HG03095 (cell line): ENCODE results near the gene UNC93B1.
"Not testable (repeated sequence)": the region's sequence is repeated elsewhere in the genome, so short reads cannot be mapped to it uniquely, and the experiment has no call there.

Source experiments
- ATAC-seq: cut with Tn5 transposase; IDR thresholded peaks from one replicate; pipeline ENCODE4 v1.9.1; 2021; ENCODE audit warnings: moderate library complexity; ENCODE audit not compliant: unreplicated experiment

The UNC93B1 gene

DNA sequence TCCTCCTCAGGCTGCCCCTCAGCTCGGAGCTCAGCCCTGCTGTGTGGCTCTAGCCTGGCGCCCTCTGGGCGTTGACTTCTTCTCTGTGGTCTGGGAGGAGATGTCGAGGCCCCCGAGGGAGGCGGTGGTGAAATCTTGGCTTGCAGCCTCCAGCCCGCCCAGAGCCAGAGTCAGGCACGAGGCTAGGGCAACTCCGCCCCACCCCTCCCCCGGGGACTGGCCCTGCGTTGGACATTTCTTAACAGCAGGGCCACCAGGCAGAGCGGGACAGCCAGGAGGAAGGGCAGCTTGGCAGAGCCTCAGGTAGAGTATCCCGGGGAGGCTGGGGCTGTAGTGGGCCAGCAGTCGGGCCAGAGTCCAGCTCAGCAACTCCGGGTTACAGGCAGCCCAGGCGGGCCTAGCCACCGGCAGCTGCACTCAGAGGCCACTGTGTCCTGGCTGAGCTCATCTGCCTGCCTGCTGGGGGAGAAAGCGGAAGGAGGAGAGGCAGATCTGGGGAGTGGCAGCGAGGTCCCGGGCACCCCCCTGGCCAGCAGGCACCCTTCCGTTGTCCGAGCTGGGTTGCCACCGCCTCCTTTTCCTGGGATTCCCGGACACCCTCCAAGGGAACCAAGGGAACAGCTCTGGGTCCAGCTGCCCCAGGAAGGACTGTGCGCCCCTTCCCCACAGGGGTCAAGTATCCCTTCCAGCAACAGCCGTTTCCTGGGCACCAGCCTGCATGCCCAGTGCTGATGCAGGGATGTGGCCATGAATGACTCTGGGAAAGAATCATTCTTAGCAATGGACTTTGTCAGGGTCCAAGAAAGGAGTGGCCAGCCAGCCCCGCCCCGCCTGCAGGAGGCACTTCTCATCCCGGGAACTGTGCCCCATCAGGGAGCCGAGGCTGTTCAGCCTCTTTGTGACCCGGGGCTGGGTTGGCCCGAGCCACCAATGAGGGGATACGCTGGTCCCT is 6.5 kb upstream of the UNC93B1 start, which contains the start of gene ALDH3B1:
ALDH3B1 (plus strand) TSS at position 238 of the 952 bp plus-strand sequence. CDS start 4,971 bp downstream, outside the sequence.
- ATAC-seq = no peak

DNA sequence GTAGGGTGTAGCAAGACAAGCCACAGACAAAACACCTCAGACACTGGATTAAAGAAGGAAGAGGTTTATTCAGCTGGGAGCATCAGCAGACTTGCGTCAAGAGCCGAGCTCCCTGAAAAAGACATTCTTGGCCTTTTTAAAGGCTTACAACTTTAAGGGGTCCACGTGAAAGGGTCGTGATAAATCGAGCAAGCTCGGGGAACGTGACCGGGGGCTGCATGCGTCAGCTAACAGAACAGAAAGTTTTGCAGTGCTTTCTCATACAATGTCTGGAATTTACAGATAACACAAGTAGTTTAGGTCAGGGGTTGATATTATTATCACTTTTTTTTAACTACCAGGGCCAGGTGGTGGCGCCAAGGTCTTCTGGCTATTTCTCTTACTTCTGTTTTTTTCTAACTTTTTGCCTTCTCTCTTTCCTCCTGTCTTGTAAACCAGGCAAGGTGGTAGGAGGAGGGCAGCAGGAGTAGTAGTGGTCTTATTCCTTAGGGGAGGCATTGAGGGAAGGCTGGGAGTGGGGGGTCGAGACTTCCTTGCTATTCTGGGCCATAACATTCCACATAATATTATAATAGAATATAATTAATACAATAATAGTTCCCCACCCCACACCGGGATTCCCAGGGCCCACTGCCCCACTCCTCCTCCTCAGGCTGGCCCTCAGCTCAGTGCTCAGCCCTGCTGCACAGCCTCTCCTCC is 5.6 kb upstream of the UNC93B1 start:
- no peak for ATAC-seq

GRCh38 chr11:68008381-68009337 is 4.8 kb upstream of the UNC93B1 start:
- no peak for ATAC-seq

DNA sequence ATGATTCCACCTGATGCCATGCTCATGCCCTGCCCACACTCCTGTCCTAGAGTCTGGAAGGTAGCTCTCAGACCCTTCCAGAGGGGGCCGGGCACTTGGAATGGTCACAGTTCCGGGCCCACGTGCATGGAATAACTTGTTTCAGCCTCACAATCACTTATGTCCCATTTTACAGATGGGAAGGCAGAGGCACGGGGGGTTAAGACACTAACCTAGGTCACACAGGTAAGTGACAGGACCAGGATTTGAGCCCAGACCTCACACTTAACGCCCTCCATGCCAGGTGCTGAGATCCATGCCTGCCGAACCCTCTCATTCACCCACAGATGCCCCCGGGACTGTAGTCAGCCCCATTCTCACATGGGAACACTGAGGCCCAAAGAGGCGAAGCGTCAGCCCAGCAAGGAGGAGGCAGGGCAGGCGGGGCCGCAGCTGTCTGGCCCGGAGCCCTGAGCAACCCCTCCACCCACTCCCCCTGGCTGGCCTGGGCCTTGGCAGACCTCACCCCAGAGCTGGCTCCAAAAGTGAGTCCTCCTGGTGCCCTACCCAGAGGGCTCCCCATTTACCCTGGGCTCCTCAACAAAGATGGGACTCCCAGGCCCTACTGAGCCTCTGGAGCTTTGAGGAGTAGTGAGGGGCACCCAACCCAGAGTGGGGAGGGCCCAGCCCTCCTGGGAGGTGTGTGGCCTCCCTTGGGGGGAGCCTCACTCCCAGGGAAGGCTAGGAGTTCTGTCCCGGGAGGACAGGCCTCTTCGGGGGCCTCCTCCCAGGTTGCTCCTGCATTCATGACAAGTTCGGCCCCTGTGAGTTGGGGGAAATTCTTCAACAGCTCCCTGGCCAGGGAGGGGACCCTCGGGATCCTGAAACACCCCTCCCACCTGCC is 3.8 kb upstream of the UNC93B1 start:
- no peak for ATAC-seq

DNA sequence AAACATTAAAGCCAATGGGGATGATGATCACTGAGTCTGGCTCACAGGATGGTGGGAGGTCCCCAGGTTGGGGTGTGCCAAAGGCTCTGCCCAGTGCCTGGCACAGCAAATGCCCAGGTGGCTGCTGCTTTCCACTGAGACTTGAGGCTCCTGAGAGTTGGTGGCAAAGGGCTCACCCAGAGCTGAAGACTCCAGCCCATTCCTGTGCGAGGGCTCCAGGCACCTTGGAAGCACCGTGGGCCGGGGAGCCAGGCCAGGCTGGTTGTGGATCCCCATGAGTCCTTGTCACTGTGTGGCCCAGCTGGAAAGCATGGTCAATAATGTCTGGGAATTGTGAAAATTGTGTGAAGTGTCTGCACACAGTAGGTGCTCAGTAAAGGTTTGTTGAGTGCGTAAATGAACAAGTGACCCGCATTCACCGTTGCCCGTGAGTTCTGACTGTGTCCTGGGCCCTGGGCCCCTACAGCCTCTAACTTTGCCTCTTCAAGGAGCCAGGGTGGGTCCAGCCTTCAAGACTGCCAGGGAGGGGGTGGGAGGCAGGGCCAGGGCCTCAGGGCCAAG is 2.8 kb upstream of the UNC93B1 start:
- no peak for ATAC-seq

DNA sequence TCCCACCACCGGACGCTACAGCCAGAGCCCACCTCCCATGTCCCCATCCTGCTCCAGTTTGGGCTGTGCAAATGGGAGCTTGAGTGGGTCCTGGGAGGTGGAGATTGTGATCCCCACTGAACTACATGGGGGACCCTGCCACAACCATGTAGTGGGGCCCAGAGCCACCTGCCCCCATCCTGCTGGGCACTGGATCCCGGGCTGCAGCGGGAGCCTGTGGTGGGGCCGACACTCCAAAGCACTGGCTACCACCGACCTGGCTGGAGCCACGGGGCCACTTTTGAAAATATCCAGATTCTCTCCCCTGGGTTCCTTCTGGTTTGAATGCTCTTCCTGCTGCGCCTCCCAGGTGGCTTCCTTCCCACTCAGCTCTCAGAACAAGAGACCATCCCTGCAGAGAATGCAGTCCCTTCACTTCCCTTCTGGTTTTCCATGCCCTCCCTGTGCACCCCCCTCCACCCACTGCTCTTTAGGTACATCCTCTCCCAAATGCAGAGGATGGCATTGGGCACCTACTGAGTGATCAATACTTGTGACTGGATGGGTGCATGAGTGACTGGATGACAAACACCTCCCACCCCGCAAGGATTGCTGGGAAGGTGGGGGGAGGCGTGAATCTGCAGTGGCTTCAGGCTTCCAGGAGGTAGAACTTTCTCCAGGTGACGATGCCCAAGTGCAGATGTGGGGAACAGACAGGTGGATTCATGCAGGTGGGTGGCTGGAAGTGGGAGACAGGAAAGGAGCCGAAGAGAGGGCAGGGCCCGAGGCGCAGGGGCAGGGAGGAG is 846 bp upstream of the UNC93B1 start:
- no peak for ATAC-seq

- peak; percentile 29 for ATAC-seq
These were observed 705 bp downstream of the UNC93B1 start for GRCh38 chr11:68002938-68003845.

DNA sequence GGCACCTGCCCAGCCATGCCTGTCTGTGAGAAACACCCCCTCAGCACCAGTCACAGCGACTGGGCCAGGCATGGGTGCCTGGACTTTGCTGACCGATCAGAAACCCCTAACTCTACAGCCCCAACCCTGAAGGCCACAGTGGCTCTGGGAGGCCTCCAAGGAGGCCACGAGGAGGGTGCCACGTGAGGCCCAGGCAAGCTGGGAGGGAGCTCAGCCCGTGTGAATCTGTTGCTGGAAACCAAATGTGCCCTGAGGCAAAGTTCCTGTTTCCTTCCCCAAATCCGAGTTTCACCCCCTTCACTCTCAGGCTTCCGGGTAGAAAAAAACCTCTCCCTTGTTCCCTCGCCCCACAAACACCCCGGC is 1.3 kb downstream of the UNC93B1 start:
- peak; percentile 27 for ATAC-seq

DNA sequence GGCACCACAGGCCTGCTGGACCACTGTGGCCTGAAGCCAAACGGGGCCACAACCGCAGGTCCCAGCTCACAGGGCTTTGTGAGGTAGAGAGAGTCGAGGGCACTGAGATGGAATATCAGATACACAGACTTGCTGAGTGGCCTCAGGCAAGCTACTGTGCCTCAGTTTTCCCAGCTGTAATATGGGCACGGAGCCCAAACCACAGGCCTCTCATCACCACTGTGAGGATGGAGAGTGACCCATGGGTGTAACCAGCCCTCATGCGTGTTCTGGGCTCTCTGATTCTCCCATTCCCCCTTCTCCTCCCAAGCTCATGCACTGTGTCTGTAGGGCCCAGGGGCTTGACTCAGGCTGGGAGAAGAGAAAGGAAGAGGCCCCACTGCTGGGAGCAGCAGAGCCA is 4.2 kb downstream of the UNC93B1 start:
- ATAC-seq = no peak

- ATAC-seq = no peak
These were observed 4.7 kb downstream of the UNC93B1 start for GRCh38 chr11:67999201-67999629.

GRCh38 chr11:67998150-67999045 is 5.5 kb downstream of the UNC93B1 start:
- ATAC-seq = no peak

DNA sequence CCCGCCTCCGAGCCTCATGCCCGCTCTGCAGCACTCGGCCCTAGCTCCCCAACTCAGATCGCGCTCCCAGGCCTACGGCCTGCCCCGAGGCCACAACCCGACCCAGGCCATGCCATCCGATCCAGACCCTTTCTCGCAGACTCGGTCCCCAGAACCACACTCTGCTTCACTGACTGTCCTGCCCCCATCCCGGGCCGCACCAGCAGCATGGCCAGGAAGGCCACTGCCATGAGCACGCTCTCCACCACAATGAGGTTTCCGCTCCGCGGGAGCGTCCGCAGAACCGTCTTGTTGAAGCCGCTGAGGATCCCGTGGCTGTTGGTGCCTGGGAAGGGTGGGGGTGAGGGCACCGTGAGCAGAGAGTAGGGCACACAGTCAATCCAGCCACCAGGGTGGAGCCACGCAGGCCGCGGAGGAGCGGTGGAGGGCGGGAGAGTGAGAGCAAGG is 6.4 kb downstream of the UNC93B1 start:
- ATAC-seq = no peak

- ATAC-seq = no peak
These were observed 7.0 kb downstream of the UNC93B1 start for GRCh38 chr11:67996622-67997474.

GRCh38 chr11:67996051-67996450 is 7.8 kb downstream of the UNC93B1 start:
- ATAC-seq = no peak

- ATAC-seq = not testable (repeated sequence)
These were observed 8.3 kb downstream of the UNC93B1 start for GRCh38 chr11:67995579-67995978.

DNA sequence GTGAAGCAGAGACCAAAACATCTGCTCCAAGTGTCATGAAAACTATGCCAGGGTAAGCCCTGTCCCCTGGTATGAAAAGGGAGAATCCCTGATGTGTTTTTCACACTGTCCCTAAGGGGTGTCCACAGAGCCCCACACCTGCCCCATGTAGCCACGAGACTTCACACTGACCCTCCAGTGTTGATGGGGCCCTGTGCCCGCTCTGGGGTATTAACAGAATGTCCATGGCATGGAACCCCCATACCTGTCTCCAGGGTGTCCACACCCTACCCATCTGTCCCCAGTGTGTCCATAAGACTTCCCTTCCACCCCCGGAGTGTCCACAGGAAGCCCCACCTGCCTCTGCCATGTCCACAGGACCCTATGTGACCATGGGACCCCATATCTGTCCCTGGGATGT is 8.8 kb downstream of the UNC93B1 start:
- not testable (repeated sequence) for ATAC-seq
